Kidney epithelial cell (primary cell): ENCODE results near the gene TMEM229A. TPM values are rescaled to one million over a fixed set of nuclear protein-coding genes. Genes with fewer than 3 reads are reported as not detected.

Source experiments
- DNase-seq: peaks from one replicate; pipeline ENCODE4 v3.0.0-alpha.2; 2010; ENCODE audit warnings: low read depth
- H3K27me3 ChIP-seq: 2 replicates; pipeline ENCODE4 v1.6.0; 2011; ENCODE audit warnings: low read length; ENCODE audit not compliant: control insufficient read depth, insufficient read depth
- H3K36me3 ChIP-seq: 2 replicates; pipeline ENCODE4 v1.5.1; 2011; ENCODE audit warnings: low read length; ENCODE audit not compliant: control insufficient read depth, insufficient read depth
- H3K4me3 ChIP-seq: 2 replicates; pipeline ENCODE4 v1.5.1; 2011; ENCODE audit warnings: low read depth, mild to moderate bottlenecking, control low read depth, low read length
- CTCF ChIP-seq: IDR thresholded peaks from 2 replicates; pipeline ENCODE4 v1.5.1; 2011; ENCODE audit warnings: mild to moderate bottlenecking, moderate library complexity, low read length, control low read depth, inconsistent platforms; ENCODE audit not compliant: insufficient read depth, poor library complexity, severe bottlenecking
- total RNA-seq: library from RNA; depleted of rRNA; stranded (reverse); fragments of >200 nt; gene quantifications from 2 replicates; pipeline ENCODE4 v1.2.3, GENCODE V29; 2015

TMEM229A gene
- total RNA-seq, 1 donor from 2014 or later: not detected

DNA sequence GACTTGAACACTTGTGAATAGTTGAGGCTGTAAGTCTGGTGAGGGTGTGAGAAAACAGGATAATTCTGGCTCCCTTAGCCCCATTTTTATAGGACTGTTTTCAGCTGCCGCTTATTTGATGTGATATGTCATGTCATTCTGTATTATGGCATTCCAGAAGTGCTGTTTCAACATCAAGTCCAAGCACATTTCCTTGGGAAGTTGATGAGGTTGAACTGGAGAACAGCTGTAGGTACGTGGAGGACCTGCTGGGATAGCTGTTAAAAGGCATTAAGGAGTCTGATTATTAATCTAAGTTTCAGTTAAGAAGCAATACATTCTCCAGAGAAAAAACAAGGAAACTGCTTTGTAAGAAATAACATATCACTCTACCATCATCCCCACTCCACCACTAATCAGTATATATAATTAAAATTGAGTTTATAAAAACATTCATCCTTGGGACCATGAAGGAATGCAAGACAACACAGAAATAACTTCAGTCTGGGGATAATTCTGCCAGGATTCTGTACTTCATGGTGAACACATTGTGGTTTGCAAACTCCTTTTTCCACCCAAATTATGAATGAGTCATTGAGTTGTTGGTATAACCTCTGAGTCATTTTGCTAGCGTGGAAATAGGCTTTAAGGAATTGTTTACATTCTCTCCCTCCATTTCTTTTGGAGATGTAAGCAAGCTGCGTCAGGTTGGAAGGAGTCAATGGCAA is 39.9 kb upstream of the TMEM229A start:
- no peak for TF ChIP-seq CTCF
- Histone ChIP-seq H3K4me3 (no peak overlapping the region), H3K36me3 (no peaks in the 10 kb centered on the region), H3K27me3 (no peaks in the 10 kb centered on the region)
- peak; percentile 25 for DNase-seq

GRCh38 chr7:124071843-124072242 is 39.0 kb upstream of the TMEM229A start:
- Histone ChIP-seq H3K4me3 (no peak overlapping the region), H3K36me3 (no peaks in the 10 kb centered on the region)
- no peak for TF ChIP-seq CTCF

GRCh38 chr7:124062171-124062570 is 29.3 kb upstream of the TMEM229A start:
- TF ChIP-seq CTCF: no peak
- H3K36me3 ChIP-seq: no peaks in the 10 kb centered on the region
- DNase-seq: no peak
- no peak overlapping the region for H3K4me3 ChIP-seq
- H3K27me3 ChIP-seq: no peaks in the 10 kb centered on the region

More at GRCh38 chr7:124071843-124072242, 39.0 kb upstream of the TMEM229A start:
- DNase-seq: no peak
- H3K27me3 ChIP-seq: no peaks in the 10 kb centered on the region

GRCh38 chr7:124060528-124060927 is 27.7 kb upstream of the TMEM229A start:
- no peak for TF ChIP-seq CTCF
- no peak for DNase-seq
- Histone ChIP-seq H3K4me3 (no peak overlapping the region), H3K27me3 (no peaks in the 10 kb centered on the region), H3K36me3 (no peaks in the 10 kb centered on the region)

- H3K4me3 ChIP-seq: no peak overlapping the region
- no peak for DNase-seq
- no peaks in the 10 kb centered on the region for H3K36me3 ChIP-seq
- H3K27me3 ChIP-seq: no peaks in the 10 kb centered on the region
- TF ChIP-seq CTCF: no peak
Measured at GRCh38 chr7:124059375-124059774, 26.5 kb upstream of the TMEM229A start.

GRCh38 chr7:124058515-124058914 is 25.6 kb upstream of the TMEM229A start:
- H3K36me3 ChIP-seq: no peaks in the 10 kb centered on the region
- TF ChIP-seq CTCF: no peak
- DNase-seq: no peak
- no peaks in the 10 kb centered on the region for H3K27me3 ChIP-seq
- no peak overlapping the region for H3K4me3 ChIP-seq
